PFSK-1 (cell line): Measurements from ENCODE around the gene GTF2F2.

Source experiments
- FOXP2 ChIP-seq: optimal IDR thresholded peaks from 2 replicates; pipeline ENCODE3; 2011; ENCODE audit warnings: borderline replicate concordance, control low read depth, inconsistent platforms; ENCODE audit not compliant: insufficient read depth; ENCODE audit errors: extremely low read length, extremely low read depth
- POLR2AphosphoS5 ChIP-seq: IDR thresholded peaks from 2 replicates; pipeline ENCODE4 v1.6.1; 2012; ENCODE audit warnings: low read depth, mild to moderate bottlenecking, control low read depth, low read length, moderate library complexity
- SIN3A ChIP-seq: IDR thresholded peaks from 2 replicates; pipeline ENCODE4 v1.6.1; 2012; ENCODE audit warnings: mild to moderate bottlenecking, low read length, moderate library complexity, borderline replicate concordance; ENCODE audit not compliant: insufficient read depth
- TAF1 ChIP-seq: IDR thresholded peaks from 2 replicates; pipeline ENCODE4 v1.6.1; 2012; ENCODE audit warnings: low read length, control low read depth, borderline replicate concordance; ENCODE audit not compliant: insufficient read depth
- TF ChIP-seq, protein P1 (sequence below), 2 experiments: IDR thresholded peaks; 2 replicates each; pipeline versions ENCODE4 v1.6.1 to v1.8.0; 2011 to 2012; ENCODE audit warnings: low read depth in 2 of 2, low read length in 2 of 2, control low read depth in 1 of 2, inconsistent platforms in 1 of 2, mild to moderate bottlenecking in 1 of 2, moderate library complexity in 1 of 2; ENCODE audit not compliant: insufficient read depth in 1 of 2

Gene GTF2F2

DNA sequence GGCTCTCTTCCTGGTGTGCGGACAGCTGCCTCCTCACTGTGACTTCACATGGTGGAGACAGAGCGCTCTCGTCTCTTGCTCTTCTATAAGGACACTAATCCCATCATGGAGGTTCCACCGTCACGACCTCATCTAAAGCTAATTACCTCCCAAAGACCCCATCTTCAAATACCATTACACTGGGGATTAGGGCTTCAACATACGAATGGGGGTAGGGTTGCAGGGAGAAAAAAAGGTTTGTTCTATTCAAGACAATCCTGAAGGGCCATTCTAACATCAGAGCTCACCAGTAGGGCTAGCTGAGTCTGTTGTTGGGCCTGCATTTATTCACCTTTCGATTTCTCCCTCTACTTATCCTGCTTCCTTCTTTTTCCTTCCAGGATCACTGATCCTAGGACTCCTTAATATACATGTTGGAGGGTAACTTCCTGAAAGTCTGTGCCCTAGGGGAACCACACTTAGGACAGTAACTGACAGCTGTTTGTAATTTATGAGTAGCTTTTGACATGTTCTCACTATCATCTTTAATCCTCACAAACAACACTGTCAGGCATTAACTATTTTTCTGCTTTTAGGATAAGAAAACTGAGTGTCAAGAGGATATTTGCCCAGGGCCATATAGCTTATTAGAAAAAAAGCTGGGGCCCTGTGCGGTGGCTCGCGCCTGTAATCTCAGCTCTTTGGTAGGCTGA is 18.8 kb upstream of the GTF2F2 start:
- TF ChIP-seq TAF1 = no peak
- TF ChIP-seq SIN3A = no peak
- TF ChIP-seq POLR2AphosphoS5 = no peak
- TF ChIP-seq, protein P1, sequence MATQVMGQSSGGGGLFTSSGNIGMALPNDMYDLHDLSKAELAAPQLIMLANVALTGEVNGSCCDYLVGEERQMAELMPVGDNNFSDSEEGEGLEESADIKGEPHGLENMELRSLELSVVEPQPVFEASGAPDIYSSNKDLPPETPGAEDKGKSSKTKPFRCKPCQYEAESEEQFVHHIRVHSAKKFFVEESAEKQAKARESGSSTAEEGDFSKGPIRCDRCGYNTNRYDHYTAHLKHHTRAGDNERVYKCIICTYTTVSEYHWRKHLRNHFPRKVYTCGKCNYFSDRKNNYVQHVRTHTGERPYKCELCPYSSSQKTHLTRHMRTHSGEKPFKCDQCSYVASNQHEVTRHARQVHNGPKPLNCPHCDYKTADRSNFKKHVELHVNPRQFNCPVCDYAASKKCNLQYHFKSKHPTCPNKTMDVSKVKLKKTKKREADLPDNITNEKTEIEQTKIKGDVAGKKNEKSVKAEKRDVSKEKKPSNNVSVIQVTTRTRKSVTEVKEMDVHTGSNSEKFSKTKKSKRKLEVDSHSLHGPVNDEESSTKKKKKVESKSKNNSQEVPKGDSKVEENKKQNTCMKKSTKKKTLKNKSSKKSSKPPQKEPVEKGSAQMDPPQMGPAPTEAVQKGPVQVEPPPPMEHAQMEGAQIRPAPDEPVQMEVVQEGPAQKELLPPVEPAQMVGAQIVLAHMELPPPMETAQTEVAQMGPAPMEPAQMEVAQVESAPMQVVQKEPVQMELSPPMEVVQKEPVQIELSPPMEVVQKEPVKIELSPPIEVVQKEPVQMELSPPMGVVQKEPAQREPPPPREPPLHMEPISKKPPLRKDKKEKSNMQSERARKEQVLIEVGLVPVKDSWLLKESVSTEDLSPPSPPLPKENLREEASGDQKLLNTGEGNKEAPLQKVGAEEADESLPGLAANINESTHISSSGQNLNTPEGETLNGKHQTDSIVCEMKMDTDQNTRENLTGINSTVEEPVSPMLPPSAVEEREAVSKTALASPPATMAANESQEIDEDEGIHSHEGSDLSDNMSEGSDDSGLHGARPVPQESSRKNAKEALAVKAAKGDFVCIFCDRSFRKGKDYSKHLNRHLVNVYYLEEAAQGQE (IDR thresholded peaks at IDR 0.05; ENCODE audit: insufficient read depth in 1 of 2, low read depth in 2 of 2, low read length in 2 of 2) = no peak
- no peak for TF ChIP-seq FOXP2

DNA sequence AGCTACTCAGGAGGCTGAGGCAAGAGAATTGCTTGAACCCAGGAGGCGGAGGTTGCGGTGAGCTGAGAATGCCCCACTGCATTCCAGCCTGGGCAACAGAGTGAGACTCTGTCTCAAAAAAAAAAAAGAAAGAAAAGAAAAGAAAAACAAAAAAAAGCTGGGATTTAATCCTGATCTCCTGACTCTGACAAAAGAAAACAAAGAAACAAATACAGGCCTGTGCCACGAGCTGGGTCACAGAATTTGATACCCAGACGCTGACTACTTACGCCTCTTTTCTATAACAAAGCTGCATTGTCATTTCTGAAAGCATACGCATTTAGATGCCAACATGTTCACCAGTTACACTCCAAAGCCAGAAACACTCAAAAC is 18.2 kb upstream of the GTF2F2 start:
- TF ChIP-seq, protein P1 (IDR thresholded peaks at IDR 0.05; ENCODE audit: insufficient read depth in 1 of 2, low read depth in 2 of 2, low read length in 2 of 2) = no peak
- TF ChIP-seq SIN3A (no peak), TAF1 (no peak), POLR2AphosphoS5 (no peak), FOXP2 (no peak)

DNA sequence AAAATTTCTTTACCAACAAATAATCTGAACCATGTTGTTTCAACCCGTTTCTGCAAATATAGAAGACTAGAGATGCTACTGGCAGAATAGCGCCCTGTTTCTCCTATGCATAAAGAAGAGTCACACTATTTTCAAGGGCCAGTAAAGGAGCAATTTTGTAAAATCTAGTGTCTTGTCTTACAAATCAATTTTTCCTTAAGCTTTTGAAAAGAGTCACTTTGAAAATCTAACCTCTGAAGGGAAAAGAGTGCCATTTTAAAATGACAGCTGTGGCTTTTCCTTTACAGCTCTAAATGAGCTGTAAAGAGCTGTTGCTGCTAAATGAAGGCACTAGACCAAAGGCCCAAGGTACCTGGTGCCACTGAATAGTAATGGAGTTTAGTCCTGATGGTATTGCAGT is 16.9 kb upstream of the GTF2F2 start:
- no peak for TF ChIP-seq POLR2AphosphoS5
- TF ChIP-seq FOXP2 = no peak
- TF ChIP-seq, protein P1 (IDR thresholded peaks at IDR 0.05; ENCODE audit: insufficient read depth in 1 of 2, low read depth in 2 of 2, low read length in 2 of 2) = no peak
- no peak for TF ChIP-seq SIN3A
- no peak for TF ChIP-seq TAF1

DNA sequence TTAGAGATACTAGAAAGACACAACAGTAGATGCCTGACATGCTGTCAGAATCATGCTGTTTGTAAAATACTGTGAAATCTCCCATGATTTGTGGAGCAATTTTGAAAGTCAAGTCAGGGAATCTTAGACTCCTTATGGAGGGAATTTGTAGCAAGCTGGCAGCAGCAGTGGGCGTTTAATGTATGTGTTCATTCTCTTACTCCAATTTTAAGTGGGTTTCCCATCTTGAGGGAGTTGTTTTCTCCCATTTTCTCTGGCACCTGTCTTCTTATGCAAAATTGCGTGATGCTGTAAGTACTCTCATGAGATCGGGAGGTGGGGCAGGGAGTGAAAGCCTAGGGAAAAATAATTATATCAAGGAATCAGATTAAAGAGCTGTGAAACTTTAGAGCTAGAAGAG is 16.0 kb upstream of the GTF2F2 start:
- TF ChIP-seq FOXP2 (no peak), SIN3A (no peak), TAF1 (no peak), POLR2AphosphoS5 (no peak)
- TF ChIP-seq, protein P1 (IDR thresholded peaks at IDR 0.05; ENCODE audit: insufficient read depth in 1 of 2, low read depth in 2 of 2, low read length in 2 of 2) = no peak
